ENCODE results near the gene PSMA1.

PSMA1 gene

GRCh38 chr11:14529321-14529720 is 9.1 kb upstream of the PSMA1 start:
- DNase-seq, result no peak

DNA sequence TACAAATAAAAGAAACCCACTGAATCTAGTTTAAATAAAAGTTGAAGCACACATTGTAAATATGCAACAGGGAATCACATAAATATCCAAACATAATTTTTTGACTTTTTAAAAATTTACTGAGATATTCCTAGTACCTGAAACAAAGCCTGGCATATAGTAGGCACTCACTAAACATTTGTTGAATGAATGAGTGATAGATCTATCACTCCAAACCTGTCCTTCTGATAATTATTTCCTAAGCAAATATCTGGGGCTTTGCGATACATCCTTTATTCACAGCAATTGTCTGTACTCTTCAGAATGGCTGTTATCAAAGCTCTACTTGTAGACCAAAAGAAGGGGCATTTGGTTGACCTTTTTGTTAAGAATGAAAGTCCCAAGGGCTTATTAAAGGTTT is 2.6 kb upstream of the PSMA1 start:
- DNase-seq, result no peak

DNA sequence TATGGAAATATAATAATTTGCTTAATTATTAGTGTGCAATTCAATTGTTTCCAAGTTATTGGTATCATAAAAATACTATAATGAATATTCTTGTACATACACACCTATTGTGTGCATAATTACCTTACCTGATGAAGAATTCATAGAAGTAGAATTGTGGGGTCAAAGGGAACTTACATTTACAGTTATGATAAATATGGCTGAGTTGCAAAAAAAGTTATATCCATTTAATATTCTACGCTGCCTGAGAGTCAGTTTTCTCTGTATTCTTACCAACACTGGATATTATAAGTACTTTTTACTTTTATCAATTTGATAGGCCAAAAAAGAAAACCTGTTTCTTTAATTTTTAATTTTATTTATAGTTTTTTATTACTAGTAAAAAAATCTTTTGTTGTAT is 2.1 kb upstream of the PSMA1 start:
- no peak for DNase-seq

- DNase-seq, result no peak
Measured at GRCh38 chr11:14520747-14521151, 563 bp upstream of the PSMA1 start.

DNA sequence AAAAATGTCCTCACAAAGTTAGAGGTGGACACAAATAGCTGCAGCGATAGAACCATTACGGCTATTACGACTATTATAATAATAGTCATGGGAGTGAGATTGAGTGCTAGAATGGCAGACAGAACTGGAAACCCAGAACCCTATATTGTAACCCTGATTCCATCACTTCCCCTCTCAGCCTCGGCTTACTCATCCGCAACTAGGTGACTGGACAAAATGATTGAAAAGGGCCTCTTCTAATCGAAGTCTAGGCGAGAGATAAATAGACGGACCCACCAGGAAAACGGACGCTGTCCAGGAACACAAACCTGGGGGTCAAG is 629 bp downstream of the PSMA1 start:
- DNase-seq, result peak; percentile 55

DNA sequence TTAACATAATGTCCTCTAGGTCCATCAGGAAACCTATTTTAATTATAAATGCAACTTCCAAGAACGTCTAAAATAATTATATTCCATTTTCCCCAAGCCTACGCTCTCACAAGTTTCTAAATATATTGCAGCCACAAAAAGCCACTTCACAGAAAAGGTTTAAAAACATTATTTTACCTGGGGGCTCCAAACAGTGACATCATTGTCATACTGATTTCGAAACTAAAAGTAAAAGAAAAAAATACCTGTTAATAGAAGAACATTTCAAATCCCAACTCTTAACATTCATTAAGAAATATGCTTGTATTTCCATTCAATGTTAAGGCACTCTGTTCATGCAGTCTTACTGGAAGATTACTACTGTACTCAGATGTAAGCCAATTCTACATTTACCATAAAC is 1.4 kb downstream of the PSMA1 start:
- no peak for DNase-seq

DNA sequence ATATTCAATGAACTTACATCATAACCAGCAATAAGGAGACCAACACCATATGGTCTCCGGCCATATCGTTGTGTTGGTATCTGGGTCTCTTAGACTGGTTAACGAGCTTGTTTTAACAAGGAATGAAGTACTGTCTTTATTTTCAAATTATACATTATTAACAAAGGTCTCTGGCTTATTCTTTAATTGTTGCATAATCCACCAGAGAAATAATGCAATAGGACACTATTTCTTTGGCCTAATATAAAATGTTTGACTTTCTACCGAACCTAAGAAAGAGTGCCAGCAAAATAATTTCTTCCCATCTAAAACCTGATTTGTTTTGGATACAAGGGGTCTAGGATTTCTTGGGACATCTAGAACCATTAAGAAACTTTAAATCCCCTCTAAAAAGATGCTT is 6.4 kb downstream of the PSMA1 start:
- DNase-seq, result no peak

DNA sequence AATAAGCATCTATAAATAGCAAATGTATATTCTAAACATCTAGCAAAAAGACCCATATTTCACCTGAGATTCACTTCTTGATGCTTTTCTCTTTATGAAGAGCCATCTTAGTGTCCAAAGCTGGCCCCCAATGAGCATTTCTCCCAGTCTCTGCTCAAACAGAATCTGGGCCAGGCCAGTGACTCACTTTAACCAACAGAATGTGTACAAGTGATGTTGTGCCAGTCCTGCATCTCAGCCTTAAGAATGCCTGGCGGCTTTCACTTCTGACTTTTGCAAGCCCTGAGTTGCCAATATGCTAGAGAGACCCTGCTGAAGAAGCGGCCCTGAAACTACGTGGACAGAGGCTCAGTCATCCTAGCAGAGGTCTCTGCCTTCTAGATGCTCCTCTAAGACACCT is 13.7 kb downstream of the PSMA1 start:
- no peak for DNase-seq

DNA sequence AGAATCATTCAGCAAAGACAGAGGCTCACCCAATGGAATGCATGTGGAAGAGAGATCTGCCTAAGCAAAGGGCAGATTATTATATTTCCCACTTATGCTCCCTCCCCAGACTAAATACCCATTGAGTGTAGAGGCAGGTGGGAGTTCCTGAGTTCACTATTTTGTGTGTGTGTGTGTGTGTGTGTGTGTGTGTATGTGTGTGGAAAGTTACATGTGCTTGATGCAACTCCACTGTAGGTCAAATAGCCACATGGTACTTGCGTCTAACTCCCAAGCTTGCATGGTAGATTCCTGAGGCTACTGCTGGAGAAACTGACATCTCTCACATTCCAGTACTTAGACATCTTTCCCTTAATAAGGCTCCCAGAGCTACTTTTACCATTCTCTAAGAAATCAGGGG is 17.2 kb downstream of the PSMA1 start:
- no peak for DNase-seq

DNA sequence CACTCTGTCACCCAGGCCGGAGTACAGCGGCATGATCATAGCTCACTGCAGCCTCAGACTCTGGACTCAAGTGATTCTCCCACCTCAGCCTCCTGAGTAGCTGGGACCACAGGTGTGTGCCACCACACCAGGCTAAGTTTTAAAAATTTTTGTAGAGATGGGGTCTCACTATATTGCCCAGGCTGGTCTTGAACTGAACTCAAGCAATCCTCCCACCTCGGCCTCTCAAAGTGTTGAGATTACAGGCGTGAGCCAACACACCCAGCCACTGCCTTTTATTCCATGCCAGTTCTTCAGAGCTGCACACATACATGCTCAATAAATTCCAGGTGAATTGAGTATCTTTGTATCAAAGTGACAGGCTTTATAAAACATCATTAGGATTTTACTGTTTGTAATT is 18.1 kb downstream of the PSMA1 start:
- no peak for DNase-seq

- peak; percentile 58 for DNase-seq
Measured at GRCh38 chr11:14500181-14500651, 20.0 kb downstream of the PSMA1 start.

- peak; percentile 95 for DNase-seq
Measured at GRCh38 chr11:14499560-14500180, 20.5 kb downstream of the PSMA1 start, which contains the start of gene COPB1. Gene COPB1, minus strand, starts transcription at chr11:14499811. Its CDS starts 883 bp downstream, at chr11:14498928.

GRCh38 chr11:14499178-14499559 is 21.0 kb downstream of the PSMA1 start:
- DNase-seq, result peak; percentile 28

DNA sequence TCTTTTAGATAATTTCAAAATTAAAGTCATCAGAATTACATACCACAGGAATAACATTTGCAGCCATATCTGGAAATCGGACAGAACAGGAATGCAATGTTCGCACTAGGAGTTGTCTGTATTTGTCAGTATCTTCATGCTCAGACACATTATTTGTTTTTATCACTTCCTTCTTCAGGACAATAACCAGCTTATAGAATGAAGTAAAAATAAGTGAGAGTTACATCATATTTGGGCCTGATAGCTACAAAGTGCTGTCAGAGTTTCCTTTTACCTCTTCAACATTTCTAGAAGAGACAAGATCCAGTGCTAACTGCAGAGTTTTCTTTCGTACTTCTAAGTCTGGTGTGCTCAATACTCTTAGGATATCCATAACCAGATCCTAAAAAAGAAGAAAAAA is 39.5 kb downstream of the PSMA1 start:
- peak; percentile 4 for DNase-seq

GRCh38 chr11:14471127-14471526 is 49.1 kb downstream of the PSMA1 start:
- no peak for DNase-seq

GRCh38 chr11:14463623-14464022 is 56.6 kb downstream of the PSMA1 start:
- DNase-seq, result no peak

DNA sequence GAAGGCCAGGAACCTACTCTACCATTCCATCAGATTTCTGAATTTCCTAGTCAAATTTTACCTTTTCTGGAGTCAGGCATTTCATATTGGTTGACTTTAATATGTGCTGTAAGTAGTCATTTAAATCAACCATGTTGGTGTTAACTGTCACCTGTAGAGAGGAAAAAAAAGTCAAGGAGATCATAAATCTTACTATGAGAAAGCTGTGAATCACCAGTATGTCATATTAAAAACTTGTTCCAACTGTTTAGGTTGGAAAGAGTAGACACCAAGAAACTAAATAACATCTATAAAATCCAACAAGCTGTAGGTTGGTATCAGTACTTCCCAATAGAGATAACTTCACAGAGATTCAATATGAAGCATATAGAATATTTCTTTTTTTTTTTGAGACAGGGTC is 60.0 kb downstream of the PSMA1 start:
- DNase-seq, result no peak

DNA sequence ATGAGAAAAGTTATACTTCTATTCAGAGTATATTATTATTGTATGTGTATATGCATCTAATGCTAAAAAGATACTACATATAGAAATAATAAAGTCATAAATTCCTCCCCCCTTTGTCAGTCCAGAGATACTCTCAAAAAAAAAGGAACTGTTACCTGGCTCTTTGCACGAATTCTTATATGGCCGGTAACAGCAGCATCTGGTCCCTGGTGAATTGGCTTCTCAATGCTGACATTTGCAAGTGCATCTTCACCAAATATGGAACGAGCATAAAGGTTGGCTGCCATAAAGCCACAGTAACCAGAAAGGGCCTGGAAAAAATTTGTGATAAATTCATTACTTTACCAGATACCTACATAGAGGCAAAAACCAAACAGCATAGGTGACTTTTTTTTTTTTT is 61.8 kb downstream of the PSMA1 start:
- no peak for DNase-seq

- no peak for DNase-seq
Measured at GRCh38 chr11:14455648-14456430, 64.3 kb downstream of the PSMA1 start.

Measured in activated CD4-positive, alpha-beta T cell treated with anti-CD3 and anti-CD28 coated beads, Interleukin-2, Interleukin-6, amounts not matched to agents 100 ng/mL and 50 ng/mL, durations not matched to agents 16 hours and 8 hours (primary cell).